ENCODE measurements around the gene EPB41L4B. TPM values are rescaled to one million over a fixed set of nuclear protein-coding genes. Genes with fewer than 3 reads are reported as not detected.

EPB41L4B gene
- polyA plus RNA-seq, 1 donor from 2014 or later, result 4.1 TPM

DNA sequence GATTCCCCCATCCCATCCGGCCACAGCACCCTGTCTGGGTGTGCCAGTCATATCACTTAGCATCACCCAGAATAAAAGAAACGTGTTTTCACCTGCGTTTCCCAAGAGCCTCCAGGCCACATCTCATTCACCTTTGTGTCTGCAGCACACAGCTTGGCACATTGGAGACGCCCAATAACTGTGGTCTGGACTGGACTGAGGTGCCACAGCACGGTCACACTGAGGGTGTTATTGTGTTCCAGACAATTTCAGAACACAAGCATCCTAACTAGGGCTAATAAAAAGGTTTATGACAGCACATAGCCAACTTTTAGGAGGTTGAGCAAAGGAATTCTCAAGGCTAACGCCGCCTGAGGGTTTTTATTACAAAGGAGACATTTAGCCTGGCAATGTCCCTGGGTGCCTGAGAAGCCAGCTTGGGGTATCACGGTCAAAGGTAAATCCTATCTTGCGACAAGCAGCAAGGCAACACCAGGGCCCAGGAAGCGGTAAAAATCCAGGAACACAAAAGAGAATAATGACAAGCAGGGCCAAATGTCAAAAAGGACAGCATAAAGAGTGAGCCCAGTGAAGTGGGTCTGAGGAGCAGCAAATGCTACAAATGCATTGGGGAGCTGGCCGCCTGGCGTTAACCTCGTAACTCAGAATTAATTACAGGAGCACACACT, 3.4 kb downstream of the EPB41L4B start:
- Histone ChIP-seq H3K27me3 (ENCODE audit: insufficient read depth, low read depth, low read length) (peaks cover 16% of the 10 kb centered on the region), H3K27ac (ENCODE audit: low read length) (no peak overlapping the region), H2AFZ (ENCODE audit: low read depth, low read length) (no peak overlapping the region), H3K4me2 (ENCODE audit: low read length) (peak overlapping the region; percentile 33), H3K9me2 (ENCODE audit: insufficient read depth, low read length) (no peaks in the 10 kb centered on the region), H3K9ac (ENCODE audit: low read length) (no peak overlapping the region), H3K36me3 (ENCODE audit: insufficient read depth, low read length) (no peaks in the 10 kb centered on the region), H3K9me3 (ENCODE audit: low read length) (no peaks in the 10 kb centered on the region), H4K20me1 (ENCODE audit: insufficient read depth) (no peaks in the 10 kb centered on the region), H3K4me3 (ENCODE audit: low read length) (peak overlapping the region; percentile 73), H3K79me2 (replicated peaks; ENCODE audit: insufficient read depth, low read length) (no peaks in the 10 kb centered on the region), H3F3A (ENCODE audit: insufficient read depth, low read length, poor library complexity, severe bottlenecking) (no peaks in the 10 kb centered on the region)
- TF ChIP-seq REST (IDR thresholded peaks at IDR 0.05; ENCODE audit: borderline replicate concordance), result no peak
- no peak for TF ChIP-seq CTCF (IDR thresholded peaks at IDR 0.05; ENCODE audit: poor library complexity, severe bottlenecking)
- no peak for TF ChIP-seq SMC3 (conservative IDR thresholded peaks at IDR 0.05; ENCODE audit: poor library complexity)
- TF ChIP-seq TAF1 (IDR thresholded peaks at IDR 0.05; ENCODE audit: low read depth), result no peak
- no peak for TF ChIP-seq POLR2AphosphoS5 (IDR thresholded peaks at IDR 0.05)
- TF ChIP-seq RAD21 (conservative IDR thresholded peaks at IDR 0.05), result no peak
- no peak for TF ChIP-seq EP300 (conservative IDR thresholded peaks at IDR 0.05; ENCODE audit: poor library complexity, severe bottlenecking)
- TF ChIP-seq EZH2 (IDR thresholded peaks at IDR 0.05; ENCODE audit: borderline replicate concordance, insufficient read depth, low read length, poor library complexity, severe bottlenecking), result no peak
- TF ChIP-seq MXI1 (conservative IDR thresholded peaks at IDR 0.05; ENCODE audit: poor library complexity, severe bottlenecking), result no peak

DNA sequence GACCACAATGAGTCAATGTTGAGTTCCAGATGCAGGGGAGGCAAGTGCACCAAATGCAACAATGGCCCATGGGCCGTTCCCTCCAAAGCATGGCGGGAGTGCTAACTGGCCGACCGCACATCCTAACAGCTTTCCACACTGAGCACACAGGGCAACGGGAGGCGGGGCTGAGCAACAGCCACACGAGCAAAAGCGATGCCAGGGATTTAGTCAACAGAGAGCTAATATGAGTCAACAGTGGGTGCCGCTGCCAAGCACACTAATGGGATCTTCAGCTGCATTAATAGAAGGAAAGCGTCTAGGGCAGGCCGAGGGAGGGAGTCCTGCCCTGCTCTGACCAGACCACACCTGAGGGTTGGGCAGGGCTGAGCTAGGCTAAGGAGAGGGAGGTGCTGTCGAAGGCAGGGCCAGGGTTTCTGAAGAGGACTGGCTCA, 4.6 kb downstream of the EPB41L4B start:
- Histone ChIP-seq H4K20me1 (ENCODE audit: insufficient read depth) (no peaks in the 10 kb centered on the region), H3K4me2 (ENCODE audit: low read length) (no peak overlapping the region), H2AFZ (ENCODE audit: low read depth, low read length) (no peak overlapping the region), H3K9me2 (ENCODE audit: insufficient read depth, low read length) (no peaks in the 10 kb centered on the region), H3F3A (ENCODE audit: insufficient read depth, low read length, poor library complexity, severe bottlenecking) (no peaks in the 10 kb centered on the region), H3K27me3 (ENCODE audit: insufficient read depth, low read depth, low read length) (peaks cover 13% of the 10 kb centered on the region), H3K4me3 (ENCODE audit: low read length) (no peak overlapping the region), H3K36me3 (ENCODE audit: insufficient read depth, low read length) (no peaks in the 10 kb centered on the region), H3K79me2 (replicated peaks; ENCODE audit: insufficient read depth, low read length) (no peaks in the 10 kb centered on the region), H3K9ac (ENCODE audit: low read length) (no peak overlapping the region), H3K9me3 (ENCODE audit: low read length) (no peaks in the 10 kb centered on the region), H3K27ac (ENCODE audit: low read length) (no peak overlapping the region)
- no peak for TF ChIP-seq EP300 (conservative IDR thresholded peaks at IDR 0.05; ENCODE audit: poor library complexity, severe bottlenecking)
- TF ChIP-seq REST (IDR thresholded peaks at IDR 0.05; ENCODE audit: borderline replicate concordance), result no peak
- TF ChIP-seq POLR2AphosphoS5 (IDR thresholded peaks at IDR 0.05), result no peak
- TF ChIP-seq RAD21 (conservative IDR thresholded peaks at IDR 0.05), result no peak
- TF ChIP-seq MXI1 (conservative IDR thresholded peaks at IDR 0.05; ENCODE audit: poor library complexity, severe bottlenecking), result no peak
- no peak for TF ChIP-seq TAF1 (IDR thresholded peaks at IDR 0.05; ENCODE audit: low read depth)
- no peak for TF ChIP-seq EZH2 (IDR thresholded peaks at IDR 0.05; ENCODE audit: borderline replicate concordance, insufficient read depth, low read length, poor library complexity, severe bottlenecking)
- no peak for TF ChIP-seq CTCF (IDR thresholded peaks at IDR 0.05; ENCODE audit: poor library complexity, severe bottlenecking)

Measured in neural cell (in vitro differentiated cells).